Esophagus muscularis mucosa (tissue), 4 donors: Measurements from ENCODE around the gene STX16. TPM values are rescaled to one million over a fixed set of nuclear protein-coding genes. Genes with fewer than 3 reads are reported as not detected.

ENCODE experiments used
- DNase-seq: peaks from one replicate; pipeline ENCODE4 v3.0.0-alpha.2; 2017; ENCODE audit errors: extremely low spot score
- H3K27ac ChIP-seq, 4 donors: fragments of 200-600 bp; sonication (generic); replicated peaks in 1 of 4; 1 replicate in 3 of 4; 2 replicates in 1 of 4; pipeline ENCODE4 v1.5.1; 2016 to 2019; ENCODE audit warnings: mild to moderate bottlenecking in 1 of 4
- H3K27me3 ChIP-seq, 4 donors: fragments of 200-600 bp; sonication (generic); one replicate each; pipeline versions ENCODE4 v1.5.1 to v1.6.0; 2016 to 2019
- H3K36me3 ChIP-seq, 4 donors: fragments of 200-600 bp; sonication (generic); one replicate each; pipeline ENCODE4 v1.5.1; 2016 to 2019
- H3K4me1 ChIP-seq, 4 donors: fragments of 200-600 bp; sonication (generic); one replicate each; pipeline ENCODE4 v1.5.1; 2016 to 2019
- H3K4me3 ChIP-seq, 4 donors: fragments of 200-600 bp; sonication (generic); 1 replicate in 2 of 4; 2 replicates in 2 of 4; pipeline ENCODE4 v1.5.1; 2016 to 2019; ENCODE audit warnings: mild to moderate bottlenecking in 4 of 4, moderate library complexity in 1 of 4
- H3K9me3 ChIP-seq, 4 donors: fragments of 200-600 bp; sonication (generic); 1 replicate in 3 of 4; 2 replicates in 1 of 4; pipeline ENCODE4 v1.5.1; 2016 to 2019
- EP300 ChIP-seq: sonication (generic); formaldehyde crosslinking; IDR thresholded peaks from one replicate; pipeline ENCODE4 v1.6.1; 2017; ENCODE audit warnings: antibody characterized with exemption
- POLR2A ChIP-seq: fragments of 450-650 bp; IDR thresholded peaks from one replicate; pipeline ENCODE4 v1.6.1; 2017; ENCODE audit warnings: antibody characterized with exemption, moderate library complexity, mild to moderate bottlenecking, low read depth
- POLR2AphosphoS5 ChIP-seq, 2 donors: sonication (generic); formaldehyde crosslinking; IDR thresholded peaks; one replicate each; pipeline ENCODE4 v1.6.1; 2017; ENCODE audit warnings: antibody characterized with exemption in 2 of 2
- WGBS: methylation state at CpG from one replicate; pipeline ENCODE4 v1.1.5; 2018; 5-methylcytosine and 5-hydroxymethylcytosine counted together
- intact Hi-C: fragments of 100-400 bp; cut with DNase I; formaldehyde crosslinking; loops from one replicate; pipeline ENCODE4 v1.15.1; 2023
- total RNA-seq, 4 donors: library from RNA; depleted of rRNA; stranded (reverse); fragments of >200 nt; gene quantifications; one replicate each; pipeline versions ENCODE4 v1.1.0 to v1.2.1, GENCODE V29; 2016
- TF ChIP-seq, protein P1 (sequence below), 3 experiments: fragments of 200-600 bp in 2 of 3; fragments of 450-650 bp in 1 of 3; sonication (generic) in 2 of 3; IDR thresholded peaks; one replicate each; pipeline ENCODE4 v1.5.1; 2017 to 2019; ENCODE audit warnings: antibody characterized with exemption in 3 of 3, mild to moderate bottlenecking in 2 of 3, moderate library complexity in 1 of 3

Gene STX16
- total RNA-seq, 4 donors from 2014 or later: 36.6 to 57.7 (median 43.5) TPM

DNA sequence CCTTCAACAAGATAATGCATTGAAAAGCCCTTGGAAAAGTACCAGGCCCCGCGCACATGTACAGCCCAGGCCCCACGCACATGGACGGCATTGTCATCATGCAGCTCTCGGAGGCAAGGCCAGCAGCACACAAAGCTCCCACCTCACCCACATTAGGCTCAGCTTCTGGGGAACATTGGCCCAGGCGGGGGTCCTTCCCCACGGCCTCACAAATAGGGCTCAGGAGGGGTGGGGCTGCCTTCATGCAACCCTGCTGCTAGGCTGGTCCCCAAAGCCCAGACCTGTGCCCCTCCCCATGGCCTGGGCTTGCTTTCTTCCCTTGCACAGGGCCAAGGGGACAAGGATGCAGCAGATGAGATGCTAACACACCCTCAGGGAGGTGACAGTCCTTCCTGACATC, 68.2 kb downstream of the STX16 start:
- Histone ChIP-seq H3K4me1 (peaks cover 0 to 7% (median 3%) of the 10 kb centered on the region in 4 donors), H3K27ac (no peak overlapping the region), H3K27me3 (peaks cover 0 to 49% (median 6%) of the 10 kb centered on the region in 4 donors), H3K36me3 (peaks cover 0 to 21% (median 13%) of the 10 kb centered on the region in 4 donors), H3K9me3 (no peaks in the 10 kb centered on the region), H3K4me3 (no peak overlapping the region)
- intact Hi-C loops: no loop called here
- DNase-seq: peak; percentile 80
- TF ChIP-seq EP300 (no peak), POLR2AphosphoS5 (IDR thresholded peaks at IDR 0.05) (no peak), POLR2A (no peak)
- TF ChIP-seq, protein P1, sequence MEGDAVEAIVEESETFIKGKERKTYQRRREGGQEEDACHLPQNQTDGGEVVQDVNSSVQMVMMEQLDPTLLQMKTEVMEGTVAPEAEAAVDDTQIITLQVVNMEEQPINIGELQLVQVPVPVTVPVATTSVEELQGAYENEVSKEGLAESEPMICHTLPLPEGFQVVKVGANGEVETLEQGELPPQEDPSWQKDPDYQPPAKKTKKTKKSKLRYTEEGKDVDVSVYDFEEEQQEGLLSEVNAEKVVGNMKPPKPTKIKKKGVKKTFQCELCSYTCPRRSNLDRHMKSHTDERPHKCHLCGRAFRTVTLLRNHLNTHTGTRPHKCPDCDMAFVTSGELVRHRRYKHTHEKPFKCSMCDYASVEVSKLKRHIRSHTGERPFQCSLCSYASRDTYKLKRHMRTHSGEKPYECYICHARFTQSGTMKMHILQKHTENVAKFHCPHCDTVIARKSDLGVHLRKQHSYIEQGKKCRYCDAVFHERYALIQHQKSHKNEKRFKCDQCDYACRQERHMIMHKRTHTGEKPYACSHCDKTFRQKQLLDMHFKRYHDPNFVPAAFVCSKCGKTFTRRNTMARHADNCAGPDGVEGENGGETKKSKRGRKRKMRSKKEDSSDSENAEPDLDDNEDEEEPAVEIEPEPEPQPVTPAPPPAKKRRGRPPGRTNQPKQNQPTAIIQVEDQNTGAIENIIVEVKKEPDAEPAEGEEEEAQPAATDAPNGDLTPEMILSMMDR (IDR thresholded peaks at IDR 0.05): no peak
- WGBS: 69% methylated on average over 5 of the region's 7 CpGs

DNA sequence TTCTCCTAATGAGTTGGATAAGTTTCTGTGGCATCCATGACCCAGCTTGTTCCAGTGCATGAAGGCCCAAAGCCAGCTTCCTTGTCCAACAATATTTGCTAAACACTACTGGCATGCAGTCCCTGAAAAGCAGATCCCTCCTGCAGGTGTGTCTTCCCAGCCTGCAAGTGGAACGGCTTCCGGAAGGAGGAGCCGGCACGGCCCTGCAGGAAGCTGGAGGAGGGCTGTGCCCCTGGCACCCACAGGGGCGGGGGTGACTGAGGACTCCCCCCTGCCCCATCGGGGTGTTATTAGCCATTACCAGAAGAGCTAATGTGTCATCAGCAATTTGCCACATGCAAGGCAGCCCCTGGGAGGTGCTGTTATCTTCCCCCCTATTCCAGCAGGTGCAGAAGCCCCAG, 68.9 kb downstream of the STX16 start:
- TF ChIP-seq POLR2A (no peak), POLR2AphosphoS5 (IDR thresholded peaks at IDR 0.05) (no peak), EP300 (no peak)
- TF ChIP-seq, protein P1 (IDR thresholded peaks at IDR 0.05): no peak
- Histone ChIP-seq H3K27ac (no peak overlapping the region), H3K4me1 (peaks cover 0 to 7% (median 3%) of the 10 kb centered on the region in 4 donors), H3K4me3 (no peak overlapping the region), H3K9me3 (no peaks in the 10 kb centered on the region), H3K36me3 (peaks cover 0 to 14% (median 8%) of the 10 kb centered on the region in 4 donors), H3K27me3 (peaks cover 0 to 49% (median 6%) of the 10 kb centered on the region in 4 donors)
- WGBS: no CpG with 5 or more reads among the region's 6 CpGs
- peak; percentile 64 for DNase-seq
- intact Hi-C loops: no loop called here

DNA sequence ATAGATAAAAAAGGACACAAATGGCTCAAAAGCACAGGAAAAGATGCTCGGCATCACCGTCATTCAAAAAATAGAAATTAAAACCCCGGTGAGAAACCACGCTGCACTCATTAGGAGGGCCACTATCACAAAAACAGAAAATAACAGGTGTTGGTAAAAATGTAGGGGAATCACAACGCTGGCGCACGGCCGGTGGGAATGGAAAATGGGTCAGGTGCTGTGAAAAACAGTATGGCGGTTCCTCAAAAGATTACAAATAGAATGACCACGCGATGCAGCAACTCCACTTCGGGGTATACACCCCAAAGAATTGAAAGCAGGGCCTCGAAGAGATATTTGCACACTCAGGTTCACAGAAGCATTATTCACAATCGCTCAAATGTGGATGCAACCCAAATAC, 69.8 kb downstream of the STX16 start:
- peaks cover 0 to 7% (median 3%) of the 10 kb centered on the region in 4 donors for H3K4me1 ChIP-seq
- H3K36me3 ChIP-seq: peaks cover 0 to 5% (median 2%) of the 10 kb centered on the region in 4 donors
- peak; percentile 86 for DNase-seq
- intact Hi-C loops: no loop called here
- no peaks in the 10 kb centered on the region for H3K9me3 ChIP-seq
- no peak for TF ChIP-seq POLR2A
- TF ChIP-seq POLR2AphosphoS5 (IDR thresholded peaks at IDR 0.05): no peak
- TF ChIP-seq EP300: no peak
- TF ChIP-seq, protein P1 (IDR thresholded peaks at IDR 0.05): no peak
- H3K27me3 ChIP-seq: peaks cover 0 to 49% (median 6%) of the 10 kb centered on the region in 4 donors
- H3K27ac ChIP-seq: no peak overlapping the region
- H3K4me3 ChIP-seq: no peak overlapping the region
- whole genome bisulfite sequencing: 94% methylated on average over 14 of the region's 14 CpGs

DNA sequence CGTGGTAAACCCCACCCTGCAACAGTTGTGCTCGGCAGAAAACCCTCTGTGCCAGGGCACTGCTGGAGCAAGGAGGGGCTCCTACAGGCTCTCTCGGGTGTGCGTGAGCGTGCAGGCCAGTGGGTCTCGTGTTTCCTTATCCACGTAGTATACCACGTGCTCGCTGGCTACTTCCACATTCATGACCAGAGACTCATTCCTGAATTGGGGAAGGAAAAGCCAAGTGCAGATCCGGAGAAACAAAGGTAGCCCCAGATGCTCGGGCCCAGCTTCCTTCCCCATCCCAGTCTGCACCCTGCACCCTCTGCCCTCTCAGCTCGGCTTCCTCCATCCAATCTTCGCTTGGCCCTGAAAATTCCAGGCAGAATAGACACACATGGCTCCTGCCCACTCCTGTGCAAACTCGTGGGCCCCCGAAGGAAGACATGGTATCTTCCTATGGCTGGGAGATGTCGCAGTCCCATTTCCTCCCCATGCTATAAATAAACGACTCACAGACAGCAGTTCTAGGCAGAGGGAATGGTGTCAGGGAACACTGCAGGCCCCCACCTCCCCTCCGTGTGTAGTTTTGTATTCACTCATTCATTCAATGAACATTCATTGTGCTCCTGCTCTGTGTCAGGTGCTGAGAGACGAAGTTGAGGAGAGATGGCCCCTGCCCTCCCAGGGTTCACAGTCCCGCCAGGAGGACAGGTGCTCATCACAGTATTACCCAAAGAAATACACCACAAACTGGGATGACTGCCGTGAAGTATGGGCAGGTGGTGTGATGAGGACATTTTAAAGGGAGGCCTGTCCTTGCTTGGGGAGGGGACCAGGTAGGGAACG, 71.1 kb downstream of the STX16 start:
- 67% methylated on average over 20 of the region's 22 CpGs for WGBS
- Histone ChIP-seq H3K4me3 (no peak overlapping the region), H3K27ac (no peak overlapping the region), H3K4me1 (peaks cover 0 to 3% (median under 1%) of the 10 kb centered on the region in 4 donors), H3K27me3 (peaks cover 0 to 49% (median 6%) of the 10 kb centered on the region in 4 donors), H3K9me3 (peaks cover 0 to 2% (median 0%) of the 10 kb centered on the region in 4 donors), H3K36me3 (no peaks in the 10 kb centered on the region)
- intact Hi-C loops: no loop called here
- peak; percentile 91 for DNase-seq
- TF ChIP-seq, protein P1 (IDR thresholded peaks at IDR 0.05): no peak
- TF ChIP-seq POLR2A (no peak), POLR2AphosphoS5 (IDR thresholded peaks at IDR 0.05) (no peak), EP300 (no peak)
